Activated CD8-positive, alpha-beta memory T cell treated with anti-CD3 and anti-CD28 coated beads for 24 hours (primary cell): Measurements from ENCODE around the gene CNNM3.

Source experiments
- DNase-seq: peaks from one replicate; pipeline ENCODE4 v3.0.0-alpha.2; 2020

Gene CNNM3

GRCh38 chr2:96880891-96881273, 64.8 kb downstream of the CNNM3 start:
- no peak for DNase-seq

- DNase-seq: no peak
Measured at GRCh38 chr2:96881349-96882195, 65.5 kb downstream of the CNNM3 start.

- no peak for DNase-seq
Measured at GRCh38 chr2:96882230-96882629, 66.2 kb downstream of the CNNM3 start.

DNA sequence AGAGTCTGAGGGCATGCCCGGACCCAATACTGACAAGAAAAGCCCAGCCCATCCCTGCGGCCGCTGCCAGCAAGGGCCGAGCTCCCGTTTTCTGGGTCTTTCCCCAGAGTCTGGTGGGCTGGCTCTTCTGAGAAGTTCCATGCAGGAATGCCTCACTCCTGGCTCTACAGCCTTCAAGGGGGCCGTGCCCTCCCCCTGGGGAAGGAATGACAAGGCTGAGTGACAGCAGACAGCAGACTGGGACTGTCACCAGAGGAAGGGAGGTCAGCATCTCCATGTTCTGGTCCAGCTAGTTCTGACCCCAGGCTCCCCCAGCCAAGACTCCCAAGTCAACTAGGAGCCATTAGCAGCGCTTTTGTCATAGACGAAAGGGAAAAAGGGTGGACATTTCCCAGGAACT, 66.8 kb downstream of the CNNM3 start:
- no peak for DNase-seq

- no peak for DNase-seq
Measured at GRCh38 chr2:96883306-96883705, 67.2 kb downstream of the CNNM3 start.
